Measurements from ENCODE around the gene INSM1.

GRCh38 chr20:20414640-20415220 is 46.8 kb downstream of the INSM1 start:
- TF ChIP-seq EZH2 (IDR thresholded peaks at IDR 0.05; ENCODE audit: low read length, missing control alignments) (no peak), CTCF (conservative IDR thresholded peaks at IDR 0.05 in 1 of 2, IDR thresholded peaks at IDR 0.05 in 1 of 2; ENCODE audit: low read depth in 1 of 2, low read length in 2 of 2) (no peak)
